IPS DF 19.7 (cell line): ENCODE measurements around the gene DROSHA.
"Not testable (repeated sequence)": the region's sequence is repeated elsewhere in the genome, so short reads cannot be mapped to it uniquely, and the experiment has no call there.

Experiments
- DNase-seq: peaks from one replicate; pipeline ENCODE4 v3.0.0-alpha.2; 2013; ENCODE audit warnings: low read depth, low spot score

Gene DROSHA

GRCh38 chr5:31416547-31416946, 115.3 kb downstream of the DROSHA start:
- DNase-seq: no peak

- no peak for DNase-seq
These were observed 115.9 kb downstream of the DROSHA start for GRCh38 chr5:31415960-31416359.

DNA sequence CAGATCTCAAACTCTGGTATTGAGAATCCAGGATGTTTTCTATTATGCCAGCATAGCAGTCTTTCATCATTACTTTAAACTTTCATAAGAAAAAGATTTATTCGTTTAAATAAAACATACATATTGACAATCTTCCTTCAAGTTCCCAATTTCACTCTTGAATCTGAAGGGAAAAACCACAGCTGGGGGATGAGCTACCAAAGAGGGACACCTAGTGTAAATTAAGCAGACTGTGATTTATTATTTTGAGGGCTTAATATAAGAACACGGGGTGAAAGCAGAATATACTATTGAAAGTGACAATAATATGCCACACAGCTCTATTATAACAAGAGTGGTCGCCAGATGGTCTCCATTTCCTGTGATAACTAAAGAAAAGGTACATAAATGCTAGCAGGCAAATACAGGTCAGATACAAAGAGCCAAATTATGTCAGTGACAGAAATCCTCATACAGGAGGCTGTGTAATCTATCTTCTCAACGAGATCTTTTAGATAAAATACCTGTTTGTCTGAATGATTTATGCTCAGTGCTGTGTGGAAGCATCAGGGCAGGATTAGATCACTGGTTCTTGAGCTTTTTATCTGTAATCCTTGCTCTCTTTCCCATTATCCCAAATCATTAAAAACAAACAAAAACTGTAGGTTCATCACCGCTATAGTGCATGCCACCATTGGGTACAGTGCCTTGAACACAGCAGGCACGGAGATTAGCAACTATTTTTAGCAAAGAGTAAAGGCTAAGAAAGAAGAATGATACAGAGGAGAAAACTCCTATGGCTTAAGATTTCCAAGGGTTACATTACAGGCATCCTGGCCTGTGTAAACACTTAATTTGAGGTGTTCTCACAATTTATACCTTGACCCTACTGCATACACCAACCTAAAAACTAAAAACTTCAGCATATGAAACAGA, 116.6 kb downstream of the DROSHA start:
- no peak for DNase-seq

DNA sequence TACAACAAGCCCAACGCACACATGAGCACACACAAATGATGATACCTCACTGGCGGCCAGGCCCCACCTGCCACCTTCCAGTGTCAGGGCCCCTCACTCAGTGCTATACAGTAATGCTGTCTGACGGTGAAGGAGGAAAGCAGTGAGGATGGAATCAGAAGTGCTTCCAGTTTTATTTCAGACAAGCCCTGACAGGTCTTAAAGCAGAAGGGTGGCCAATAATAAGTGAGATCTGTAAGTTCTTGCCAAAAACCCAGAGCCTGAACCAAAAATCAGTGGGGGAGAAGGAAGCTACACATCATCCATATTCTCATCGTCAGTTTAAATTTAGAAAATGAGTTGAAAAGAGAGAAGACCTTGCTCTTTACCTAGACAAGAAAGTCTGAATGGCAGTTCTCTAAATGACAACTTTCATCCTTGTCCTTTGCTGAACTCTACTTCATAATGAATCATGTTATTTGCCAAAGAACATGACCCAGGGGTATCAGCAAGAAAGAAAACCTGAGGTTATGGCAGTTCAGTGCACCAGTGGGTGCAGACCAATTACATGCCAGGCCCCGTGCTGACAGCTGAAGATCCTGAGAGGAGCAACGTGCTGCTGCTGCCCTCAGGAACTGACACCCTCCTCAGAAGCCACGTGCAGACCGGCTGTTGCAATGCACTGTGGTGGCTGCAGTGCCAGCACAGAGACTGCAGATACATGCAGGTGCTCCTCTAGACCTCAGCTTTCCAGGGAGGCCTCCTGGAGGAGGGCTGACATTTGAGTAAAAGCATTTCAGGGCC, 118.7 kb downstream of the DROSHA start:
- no peak for DNase-seq

GRCh38 chr5:31412324-31412723, 119.6 kb downstream of the DROSHA start:
- no peak for DNase-seq

DNA sequence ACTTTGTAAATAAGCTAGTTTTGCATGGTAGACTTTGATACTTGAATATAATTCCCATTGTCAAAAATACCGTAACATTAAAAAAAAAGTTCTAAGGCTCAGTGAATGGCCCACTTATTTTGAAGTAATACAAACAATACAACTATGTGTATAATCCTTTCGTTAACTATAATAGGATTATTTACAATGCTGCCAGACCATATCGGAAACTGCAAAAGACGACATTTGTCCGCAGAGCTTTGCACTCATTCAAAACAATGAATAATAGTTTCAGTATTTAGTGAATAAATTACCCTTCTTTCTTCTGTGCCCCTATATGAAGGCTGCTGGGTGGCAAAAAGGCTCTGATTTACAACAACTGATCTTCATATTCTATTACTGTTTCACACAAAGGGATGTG, 121.8 kb downstream of the DROSHA start:
- no peak for DNase-seq

DNA sequence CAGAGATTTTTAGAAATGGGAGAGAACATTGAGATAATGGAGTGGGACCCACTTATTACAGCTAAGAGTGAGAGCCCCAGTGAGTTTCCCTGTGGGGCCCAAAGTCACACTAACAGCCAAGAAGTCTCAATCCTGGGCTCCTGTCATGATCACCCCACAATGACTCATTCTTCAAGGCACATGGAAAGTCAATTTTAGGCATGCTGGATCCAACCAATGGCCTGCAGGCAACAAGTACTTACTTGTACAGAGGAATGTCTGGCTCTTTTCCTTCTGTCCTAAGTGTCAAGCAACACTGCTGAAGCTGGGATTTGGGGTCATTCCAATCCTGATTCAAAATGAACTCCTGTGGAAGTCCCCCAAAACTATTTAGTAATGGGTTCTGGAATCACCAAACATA, 123.1 kb downstream of the DROSHA start:
- no peak for DNase-seq

DNA sequence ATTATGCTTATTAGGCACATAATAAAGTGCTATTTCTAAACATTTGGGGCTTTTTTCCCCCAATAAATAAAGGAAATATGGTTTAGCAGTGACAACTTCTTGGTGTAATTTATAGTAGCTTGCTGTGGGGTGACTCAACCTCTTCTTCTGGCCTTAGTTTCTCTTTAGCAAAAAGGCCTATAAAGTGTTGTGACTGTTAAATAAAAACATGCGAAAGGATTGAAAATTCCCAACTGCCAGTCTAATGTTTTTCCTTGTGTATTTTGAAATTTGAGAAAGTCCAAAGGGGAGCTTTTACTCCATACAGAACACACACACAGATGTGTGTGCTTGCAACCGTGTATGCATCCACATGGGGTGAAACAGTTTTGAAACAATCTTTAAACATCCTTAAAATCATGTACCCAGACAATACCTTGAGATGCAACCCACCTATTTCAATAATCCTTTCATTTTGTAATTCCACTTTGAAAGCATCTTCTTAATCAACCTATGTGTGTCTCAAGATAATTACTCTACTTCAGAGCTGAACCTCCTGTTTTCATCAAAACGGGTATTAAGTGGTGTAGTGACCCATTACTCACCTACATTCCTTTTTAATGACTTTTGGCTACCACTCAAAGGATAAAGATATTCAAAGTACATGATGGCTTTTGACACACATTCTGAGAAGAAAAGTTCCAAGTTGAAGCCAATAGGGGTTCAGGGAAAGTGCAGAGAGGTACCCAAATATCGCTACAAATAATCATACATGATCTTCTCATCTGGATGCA, 123.8 kb downstream of the DROSHA start:
- no peak for DNase-seq

DNA sequence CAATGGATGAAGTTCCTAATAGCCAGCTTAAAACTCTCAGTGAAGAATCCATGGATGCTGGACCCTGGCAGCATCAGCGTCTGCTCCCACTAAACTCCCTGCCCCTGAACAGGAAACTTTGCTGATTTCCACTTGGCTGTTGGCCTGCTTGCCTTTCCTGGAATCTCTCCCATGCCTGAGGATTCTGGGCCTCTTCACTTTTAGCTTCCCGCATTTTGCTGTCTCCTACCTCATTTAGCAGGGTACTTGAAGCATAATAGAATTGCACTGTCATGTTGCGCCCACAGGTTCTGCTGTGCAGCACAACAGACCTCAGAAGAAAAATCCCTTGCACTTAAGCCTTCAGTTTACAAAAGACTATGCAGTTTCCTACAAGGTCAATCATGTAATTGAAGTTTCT, 127.6 kb downstream of the DROSHA start:
- no peak for DNase-seq

- no peak for DNase-seq
These were observed 130.2 kb downstream of the DROSHA start for GRCh38 chr5:31401691-31402090.

GRCh38 chr5:31397926-31398557, 133.9 kb downstream of the DROSHA start:
- no peak for DNase-seq

GRCh38 chr5:31396611-31397295, 135.1 kb downstream of the DROSHA start:
- DNase-seq: no peak

- DNase-seq: not testable (repeated sequence)
These were observed 136.3 kb downstream of the DROSHA start for GRCh38 chr5:31395450-31396045.

GRCh38 chr5:31393126-31393525, 138.8 kb downstream of the DROSHA start:
- DNase-seq: no peak

DNA sequence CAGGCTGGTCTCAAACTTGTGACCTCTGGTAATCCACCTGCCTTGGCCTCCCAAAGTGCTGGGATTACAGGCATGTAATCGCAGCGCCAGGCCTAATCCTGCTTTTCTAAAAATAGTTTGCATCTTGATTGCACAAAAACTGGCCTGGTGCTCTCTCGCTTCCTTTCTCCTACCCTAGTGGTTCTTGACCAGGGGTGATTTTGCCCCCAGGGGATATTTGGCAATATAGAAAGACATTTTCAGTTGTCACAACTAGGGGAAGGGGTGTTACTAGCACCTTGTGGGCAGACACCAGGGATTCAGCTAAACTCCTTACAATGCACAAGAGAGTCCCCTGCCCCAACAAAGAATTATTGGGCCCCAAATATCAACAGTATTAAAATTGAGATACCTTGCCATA, 139.8 kb downstream of the DROSHA start:
- DNase-seq: no peak

GRCh38 chr5:31390256-31390655, 141.6 kb downstream of the DROSHA start:
- no peak for DNase-seq

- no peak for DNase-seq
These were observed 145.9 kb downstream of the DROSHA start for GRCh38 chr5:31385774-31386537.

- DNase-seq: no peak
These were observed 148.2 kb downstream of the DROSHA start for GRCh38 chr5:31383734-31384133.

- DNase-seq: no peak
These were observed 149.6 kb downstream of the DROSHA start for GRCh38 chr5:31382051-31382878.
